GM18873 (cell line): Measurements from ENCODE around the gene EPHA8.

Source experiments
- ATAC-seq: cut with Tn5 transposase; IDR thresholded peaks from one replicate; pipeline ENCODE4 v1.9.1; 2021; ENCODE audit warnings: mild to moderate bottlenecking, moderate library complexity, moderate number of reproducible peaks; ENCODE audit not compliant: unreplicated experiment, low FRiP score

Gene EPHA8

GRCh38 chr1:22587247-22587646, 24.0 kb downstream of the EPHA8 start:
- no peak for ATAC-seq

GRCh38 chr1:22588899-22589422, 25.7 kb downstream of the EPHA8 start:
- no peak for ATAC-seq

- no peak for ATAC-seq
Measured at GRCh38 chr1:22591576-22591975, 28.3 kb downstream of the EPHA8 start.

- no peak for ATAC-seq
Measured at GRCh38 chr1:22592051-22592450, 28.8 kb downstream of the EPHA8 start.

DNA sequence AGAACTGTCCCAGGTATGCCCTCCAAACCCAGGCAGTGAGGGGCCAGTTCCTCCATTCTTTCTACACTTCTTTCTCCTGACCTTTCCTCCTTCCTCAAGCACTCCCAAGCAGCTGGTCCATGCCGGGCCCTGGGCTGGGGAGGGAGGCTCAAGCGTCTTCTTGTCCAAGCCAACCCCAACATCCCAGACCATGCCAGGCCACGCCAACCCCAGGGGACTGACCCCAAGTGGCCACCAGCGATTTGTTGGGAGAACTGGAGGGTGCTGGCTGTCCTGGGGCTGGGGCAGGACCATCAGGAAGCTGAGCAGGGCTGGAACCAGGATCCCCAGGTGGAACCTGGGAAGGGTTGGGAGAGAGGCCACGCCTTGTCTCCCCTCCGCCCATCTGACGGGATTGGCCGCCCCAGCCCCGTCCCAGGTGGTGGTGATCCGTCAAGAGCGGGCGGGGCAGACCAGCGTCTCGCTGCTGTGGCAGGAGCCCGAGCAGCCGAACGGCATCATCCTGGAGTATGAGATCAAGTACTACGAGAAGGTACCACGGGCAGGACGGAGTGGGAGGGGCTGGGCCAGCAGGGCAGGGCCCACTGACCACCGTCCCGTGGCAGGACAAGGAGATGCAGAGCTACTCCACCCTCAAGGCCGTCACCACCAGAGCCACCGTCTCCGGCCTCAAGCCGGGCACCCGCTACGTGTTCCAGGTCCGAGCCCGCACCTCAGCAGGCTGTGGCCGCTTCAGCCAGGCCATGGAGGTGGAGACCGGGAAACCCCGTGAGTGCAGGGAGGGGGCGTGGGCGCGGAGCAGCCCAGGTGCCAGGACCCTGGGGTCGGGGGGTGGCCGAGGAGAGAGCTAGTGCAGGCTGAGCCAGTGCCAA, 29.9 kb downstream of the EPHA8 start:
- no peak for ATAC-seq

DNA sequence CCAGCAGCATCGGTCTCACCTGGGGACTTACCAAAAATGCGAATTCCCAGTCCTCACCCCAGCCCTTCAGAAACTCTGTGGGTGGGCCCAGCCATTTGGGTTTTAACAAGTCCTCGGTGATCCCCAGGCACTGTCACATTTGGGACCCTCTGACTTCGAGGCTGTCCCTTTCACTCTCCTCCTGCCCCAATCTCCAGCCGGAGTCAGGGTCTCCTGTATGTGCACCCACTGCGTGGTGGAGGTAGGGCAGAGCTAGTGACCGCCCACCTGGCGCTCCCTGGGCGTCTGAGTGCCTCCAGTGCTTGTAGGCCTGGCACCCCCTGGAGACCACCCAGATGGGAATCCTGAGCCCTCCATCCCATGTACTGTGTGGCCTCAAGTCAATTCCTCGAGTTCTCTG, 31.1 kb downstream of the EPHA8 start:
- ATAC-seq: no peak

- ATAC-seq: no peak
Measured at GRCh38 chr1:22595108-22595507, 31.8 kb downstream of the EPHA8 start.

- ATAC-seq: no peak
Measured at GRCh38 chr1:22597301-22597965, 34.1 kb downstream of the EPHA8 start.

DNA sequence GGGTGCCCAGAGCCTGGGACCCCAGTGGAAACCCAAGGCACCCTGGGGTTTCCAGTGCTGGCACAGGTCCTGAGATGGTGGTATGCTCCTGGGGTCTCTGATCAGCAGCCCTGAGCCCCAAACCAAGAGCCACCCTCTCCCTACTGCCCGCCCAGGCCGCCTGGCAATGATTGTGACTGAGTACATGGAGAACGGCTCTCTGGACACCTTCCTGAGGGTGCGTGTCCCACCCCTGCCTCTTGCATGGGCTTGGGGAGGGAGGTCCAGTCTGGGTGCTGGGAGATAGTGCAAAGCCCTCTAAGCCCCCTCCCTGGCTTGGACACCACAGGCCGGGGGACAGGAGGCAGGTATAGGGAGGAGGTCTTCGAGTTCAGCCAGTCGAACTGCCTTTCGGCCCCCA, 34.7 kb downstream of the EPHA8 start:
- ATAC-seq: no peak

- ATAC-seq: no peak
Measured at GRCh38 chr1:22598736-22599135, 35.4 kb downstream of the EPHA8 start.

GRCh38 chr1:22600071-22600816, 37.0 kb downstream of the EPHA8 start:
- ATAC-seq: no peak

DNA sequence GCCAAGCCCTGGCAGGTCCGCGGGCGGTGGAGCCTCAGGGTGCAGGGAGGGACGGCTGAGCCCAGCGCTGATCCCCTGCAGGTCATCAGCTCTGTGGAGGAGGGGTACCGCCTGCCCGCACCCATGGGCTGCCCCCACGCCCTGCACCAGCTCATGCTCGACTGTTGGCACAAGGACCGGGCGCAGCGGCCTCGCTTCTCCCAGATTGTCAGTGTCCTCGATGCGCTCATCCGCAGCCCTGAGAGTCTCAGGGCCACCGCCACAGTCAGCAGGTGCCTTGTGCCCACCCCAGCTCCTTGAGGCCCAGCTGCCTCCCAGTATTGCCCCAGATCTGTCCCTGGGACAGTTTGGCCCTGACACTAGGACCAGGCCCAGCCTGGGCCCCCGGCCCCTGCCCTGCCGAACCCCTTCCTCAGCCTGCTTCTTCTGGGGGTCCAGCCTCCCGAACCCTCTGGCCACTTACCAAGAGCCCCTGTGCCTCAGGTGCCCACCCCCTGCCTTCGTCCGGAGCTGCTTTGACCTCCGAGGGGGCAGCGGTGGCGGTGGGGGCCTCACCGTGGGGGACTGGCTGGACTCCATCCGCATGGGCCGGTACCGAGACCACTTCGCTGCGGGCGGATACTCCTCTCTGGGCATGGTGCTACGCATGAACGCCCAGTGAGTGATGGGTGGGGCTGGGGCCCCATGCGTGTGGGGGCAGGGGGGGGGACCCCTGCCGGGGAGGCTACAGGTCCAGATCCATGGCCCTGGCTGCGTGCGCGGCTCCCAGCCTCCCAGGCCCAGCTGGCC, 37.7 kb downstream of the EPHA8 start:
- ATAC-seq: no peak

DNA sequence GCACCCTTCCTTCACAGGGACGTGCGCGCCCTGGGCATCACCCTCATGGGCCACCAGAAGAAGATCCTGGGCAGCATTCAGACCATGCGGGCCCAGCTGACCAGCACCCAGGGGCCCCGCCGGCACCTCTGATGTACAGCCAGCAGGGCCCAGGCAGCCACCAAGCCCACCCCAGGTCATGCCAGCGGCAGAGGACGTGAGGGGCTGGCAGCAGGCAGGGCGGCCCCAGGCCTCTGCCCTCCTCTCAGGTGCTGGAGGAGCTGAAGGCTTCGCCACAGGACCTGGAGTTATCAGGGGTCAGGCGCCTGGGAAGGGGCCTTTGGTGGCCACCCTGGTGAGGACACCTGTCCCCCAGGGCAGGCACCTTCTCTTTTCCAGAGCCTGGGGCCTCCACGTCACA, 38.3 kb downstream of the EPHA8 start:
- ATAC-seq: no peak

GRCh38 chr1:22602060-22602740, 38.9 kb downstream of the EPHA8 start:
- ATAC-seq: no peak

DNA sequence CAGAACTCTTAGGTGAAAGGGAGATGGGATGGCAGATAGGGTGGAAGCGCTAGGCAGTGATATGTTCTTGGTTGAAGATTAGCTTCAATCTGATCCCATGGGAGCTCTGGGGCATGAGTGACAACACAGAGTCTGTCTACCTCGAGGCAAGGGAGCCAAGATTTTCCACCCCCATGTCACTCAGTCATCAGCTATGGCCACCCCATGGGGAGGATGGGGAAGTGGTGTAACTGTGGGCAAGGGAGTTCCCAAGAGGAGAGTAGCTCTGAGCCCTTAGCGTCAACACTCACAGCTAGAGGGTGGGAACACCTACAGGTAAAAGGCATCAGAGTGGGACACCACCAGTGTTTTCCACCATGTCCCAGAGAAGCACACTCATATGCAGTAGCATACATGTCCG, 42.9 kb downstream of the EPHA8 start:
- no peak for ATAC-seq

GRCh38 chr1:22607154-22607553, 43.9 kb downstream of the EPHA8 start:
- ATAC-seq: no peak

GRCh38 chr1:22608361-22608760, 45.1 kb downstream of the EPHA8 start:
- no peak for ATAC-seq

DNA sequence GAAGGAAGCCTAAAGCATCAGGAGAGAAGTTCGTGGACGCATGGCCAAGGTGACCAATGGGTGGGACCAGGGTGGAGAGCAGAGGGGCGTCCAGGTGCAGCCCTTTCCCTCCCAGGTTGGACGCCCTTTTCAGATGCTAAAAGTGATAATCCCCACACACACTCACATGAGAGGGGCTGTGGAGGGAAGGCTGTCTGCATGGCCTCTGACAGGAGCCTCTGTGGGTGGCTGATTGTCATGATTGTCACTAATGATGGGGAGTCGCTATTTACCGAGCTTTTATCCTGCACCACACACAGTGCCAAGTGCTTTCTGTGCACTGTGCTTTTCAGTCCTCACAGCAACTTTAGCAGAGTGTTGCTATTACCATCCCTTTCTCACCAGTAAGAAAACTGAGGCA, 46.0 kb downstream of the EPHA8 start:
- no peak for ATAC-seq

DNA sequence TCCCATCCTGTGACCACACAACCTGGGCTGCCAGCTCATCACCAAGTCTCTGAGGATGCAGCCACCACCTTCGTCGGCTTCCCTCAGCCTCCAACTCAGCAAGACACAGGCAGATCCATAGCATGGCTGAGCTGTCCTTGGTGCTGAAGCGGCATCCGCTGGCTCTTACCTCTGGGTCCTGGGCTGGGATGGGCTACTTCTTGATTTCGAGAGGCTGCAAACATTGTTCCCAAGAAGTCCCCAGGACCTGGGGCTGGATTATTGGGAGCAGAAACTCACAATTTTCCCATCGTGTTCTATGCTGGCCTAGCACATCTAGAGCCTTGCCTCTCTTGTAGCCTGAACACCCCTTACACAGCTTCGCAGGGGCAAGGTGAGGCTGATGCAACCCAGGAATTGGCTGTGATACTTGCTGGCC, 48.2 kb downstream of the EPHA8 start:
- ATAC-seq: no peak
